Nephron progenitor cell (in vitro differentiated cells): ENCODE data around the gene CCDC51.

Source experiments
- DNase-seq: peaks from one replicate; pipeline ENCODE4 v3.0.0; 2021
- H3K27ac Mint-ChIP-seq: 2 replicates; pipeline ENCODE4 v1.8.0; 2021; ENCODE audit warnings: mild to moderate bottlenecking, moderate library complexity, mixed read lengths
- H3K27me3 Mint-ChIP-seq: 2 replicates; pipeline ENCODE4 v1.8.0; 2021; ENCODE audit warnings: mild to moderate bottlenecking, low read depth, mixed read lengths; ENCODE audit not compliant: poor library complexity
- H3K36me3 Mint-ChIP-seq: 2 replicates; pipeline ENCODE4 v1.8.0; 2021; ENCODE audit warnings: low read depth, mixed read lengths
- H3K4me1 Mint-ChIP-seq: 2 replicates; pipeline ENCODE4 v1.8.0; 2021; ENCODE audit warnings: mixed read lengths
- H3K4me3 Mint-ChIP-seq: 2 replicates; pipeline ENCODE4 v1.8.0; 2021; ENCODE audit warnings: mild to moderate bottlenecking, moderate library complexity, mixed read lengths
- H3K9me3 Mint-ChIP-seq: 2 replicates; pipeline ENCODE4 v1.8.0; 2021; ENCODE audit warnings: mild to moderate bottlenecking, moderate library complexity, mixed read lengths
- CTCF ChIP-seq: fragments of 200-600 bp; sonication (generic); IDR thresholded peaks from 2 replicates; pipeline ENCODE4 v1.5.0; 2021; ENCODE audit warnings: antibody characterized with exemption

The CCDC51 gene

GRCh38 chr3:48414376-48415250 is 25.3 kb downstream of the CCDC51 start:
- Mint-ChIP-seq H3K27me3 (peaks cover 3% of the 10 kb centered on the region), H3K4me1 (no peaks in the 10 kb centered on the region), H3K9me3 (no peaks in the 10 kb centered on the region), H3K27ac (peak overlapping the region; percentile 75), H3K4me3 (no peak overlapping the region), H3K36me3 (peaks cover 26% of the 10 kb centered on the region)
- TF ChIP-seq CTCF: no peak
- no peak for DNase-seq

GRCh38 chr3:48413611-48414010 is 26.3 kb downstream of the CCDC51 start:
- no peak for TF ChIP-seq CTCF
- Mint-ChIP-seq H3K36me3 (peaks cover 34% of the 10 kb centered on the region), H3K27ac (no peak overlapping the region), H3K27me3 (peaks cover 3% of the 10 kb centered on the region), H3K9me3 (no peaks in the 10 kb centered on the region), H3K4me1 (no peaks in the 10 kb centered on the region), H3K4me3 (no peak overlapping the region)
- no peak for DNase-seq

GRCh38 chr3:48413086-48413485 is 26.8 kb downstream of the CCDC51 start:
- peaks cover 3% of the 10 kb centered on the region for H3K27me3 Mint-ChIP-seq
- no peaks in the 10 kb centered on the region for H3K4me1 Mint-ChIP-seq
- TF ChIP-seq CTCF: no peak
- no peak overlapping the region for H3K4me3 Mint-ChIP-seq
- no peak for DNase-seq
- H3K36me3 Mint-ChIP-seq: peaks cover 38% of the 10 kb centered on the region
- no peak overlapping the region for H3K27ac Mint-ChIP-seq
- no peaks in the 10 kb centered on the region for H3K9me3 Mint-ChIP-seq

GRCh38 chr3:48412375-48413001 is 27.4 kb downstream of the CCDC51 start:
- no peak for DNase-seq
- Mint-ChIP-seq H3K4me1 (no peaks in the 10 kb centered on the region), H3K27ac (no peak overlapping the region), H3K4me3 (no peak overlapping the region), H3K9me3 (no peaks in the 10 kb centered on the region), H3K27me3 (peaks cover 3% of the 10 kb centered on the region), H3K36me3 (peaks cover 40% of the 10 kb centered on the region)
- no peak for TF ChIP-seq CTCF

GRCh38 chr3:48411606-48412374 is 28.1 kb downstream of the CCDC51 start:
- Mint-ChIP-seq H3K27me3 (peaks cover 3% of the 10 kb centered on the region), H3K4me1 (no peaks in the 10 kb centered on the region), H3K4me3 (no peak overlapping the region), H3K9me3 (no peaks in the 10 kb centered on the region), H3K36me3 (peaks cover 46% of the 10 kb centered on the region), H3K27ac (no peak overlapping the region)
- no peak for DNase-seq
- no peak for TF ChIP-seq CTCF
